Activated CD4-positive, alpha-beta T cell treated with anti-CD3 and anti-CD28 coated beads for 36 hours (primary cell): ENCODE data around the gene SPTBN5. TPM values are rescaled to one million over a fixed set of nuclear protein-coding genes. Genes with fewer than 3 reads are reported as not detected.

Experiments used
- ATAC-seq: fragments of 200-7000 bp; cut with Tn5 transposase; one replicate; pipeline ENCODE4 v1.10.0; 2021; ENCODE audit warnings: mild to moderate bottlenecking, moderate library complexity
- CTCF ChIA-PET: fragments of 350-600 bp; sonication (Branson Sonifier 250); formaldehyde crosslinking; loops from one replicate; lab custom pipeline; 2021; ENCODE audit warnings: antibody characterized with exemption; lab: Charles Lee
- POLR2A ChIA-PET: fragments of 350-600 bp; sonication (Branson Sonifier 250); formaldehyde crosslinking; loops from one replicate; lab custom pipeline; 2021; ENCODE audit warnings: antibody characterized with exemption, inconsistent platforms; lab: Charles Lee
- DNase-seq: peaks from one replicate; pipeline ENCODE4 v3.0.0-alpha.2; 2020
- H3K27ac Mint-ChIP-seq: one replicate; pipeline ENCODE4 v1.8.0; 2021; ENCODE audit warnings: mixed read lengths
- H3K27me3 Mint-ChIP-seq: one replicate; pipeline ENCODE4 v1.8.0; 2021; ENCODE audit warnings: mixed read lengths
- H3K36me3 Mint-ChIP-seq: one replicate; pipeline ENCODE4 v1.8.0; 2021; ENCODE audit warnings: low read depth, mixed read lengths
- H3K4me1 Mint-ChIP-seq: one replicate; pipeline ENCODE4 v1.8.0; 2021; ENCODE audit warnings: mixed read lengths
- H3K4me3 Mint-ChIP-seq: one replicate; pipeline ENCODE4 v1.8.0; 2021; ENCODE audit warnings: mild to moderate bottlenecking, moderate library complexity, mixed read lengths
- H3K9me3 Mint-ChIP-seq: one replicate; pipeline ENCODE4 v1.8.0; 2021; ENCODE audit warnings: low read depth, mixed read lengths
- intact Hi-C, 2 experiments: fragments of 100-400 bp; cut with DNase I in 1 of 2; cut with micrococcal nuclease in 1 of 2; formaldehyde crosslinking; loops; one replicate each; pipeline versions ENCODE4 v1.14.2 to v1.15.1; 2022 to 2024; cut with DNase I, micrococcal nuclease
- total RNA-seq, 2 experiments: library from RNA; stranded (reverse); gene quantifications; one replicate each; pipeline ENCODE4 v1.2.3, GENCODE V29; 2021

Gene SPTBN5
- total RNA-seq, 2 experiments from 2014 or later, result 0.46 to 0.51 TPM

- Mint-ChIP-seq H3K9me3 (peaks cover 4% of the 10 kb centered on the region), H3K27me3 (no peaks in the 10 kb centered on the region), H3K27ac (no peak overlapping the region), H3K4me1 (peaks cover 5% of the 10 kb centered on the region), H3K36me3 (peaks cover 21% of the 10 kb centered on the region), H3K4me3 (no peak overlapping the region)
- intact Hi-C loops, result loop anchor here in 1 of 2 experiments (5.0 kb wide), 1 partner anchor 74 kb away; the partner anchor contains the start of gene JMJD7
- ATAC-seq, result no peak
- no peak for DNase-seq
- ChIA-PET CTCF (interaction anchor here (0.6 to 2.8 kb wide), 4 partner anchors 15 to 128 kb away, joined by 3 to 11 read pairs (median 4); no protein-coding TSS in a partner anchor), POLR2A (no interaction called here)
These were observed 7.6 kb upstream of the SPTBN5 start for GRCh38 chr15:41901431-41901830.

- Mint-ChIP-seq H3K9me3 (no peaks in the 10 kb centered on the region), H3K36me3 (peaks cover 14% of the 10 kb centered on the region), H3K27ac (no peak overlapping the region), H3K4me3 (no peak overlapping the region), H3K4me1 (peaks cover 5% of the 10 kb centered on the region), H3K27me3 (no peaks in the 10 kb centered on the region)
- DNase-seq (no peak), ATAC-seq (no peak)
- ChIA-PET POLR2A (no interaction called here), CTCF (interaction anchor here (0.7 to 2.8 kb wide), 4 partner anchors 16 to 336 kb away, joined by 3 to 11 read pairs (median 4); no protein-coding TSS in a partner anchor)
- intact Hi-C loops, result loop anchor here in 1 of 2 experiments (5.0 kb wide), 1 partner anchor 73 kb away; the partner anchor contains the start of gene JMJD7
These were observed 6.9 kb upstream of the SPTBN5 start for GRCh38 chr15:41900526-41901380.

- Mint-ChIP-seq H3K4me1 (peaks cover 11% of the 10 kb centered on the region), H3K36me3 (peaks cover 13% of the 10 kb centered on the region), H3K9me3 (no peaks in the 10 kb centered on the region), H3K27ac (no peak overlapping the region), H3K27me3 (no peaks in the 10 kb centered on the region), H3K4me3 (no peak overlapping the region)
- CTCF ChIA-PET, result interaction anchor here (0.7 kb wide), 1 partner anchor 202 kb away, joined by 3 read pairs; no protein-coding TSS in a partner anchor
- POLR2A ChIA-PET, result interaction anchor here (0.5 kb wide), 1 partner anchor 60 kb away, joined by 3 read pairs; no protein-coding TSS in a partner anchor
- ATAC-seq (no peak), DNase-seq (no peak)
- intact Hi-C loops, result loop anchor here in 1 of 2 experiments (5.0 kb wide), 1 partner anchor 73 kb away; the partner anchor contains the start of gene JMJD7
These were observed 6.1 kb upstream of the SPTBN5 start for GRCh38 chr15:41899854-41900442.

- Mint-ChIP-seq H3K36me3 (peaks cover 11% of the 10 kb centered on the region), H3K27ac (no peak overlapping the region), H3K27me3 (no peaks in the 10 kb centered on the region), H3K4me1 (peaks cover 28% of the 10 kb centered on the region), H3K9me3 (no peaks in the 10 kb centered on the region), H3K4me3 (no peak overlapping the region)
- intact Hi-C loops, result no loop called here
- CTCF ChIA-PET, result interaction anchor here (1.3 kb wide), 1 partner anchor 17 kb away, joined by 3 read pairs; no protein-coding TSS in a partner anchor
- POLR2A ChIA-PET, result no interaction called here
- ATAC-seq (no peak), DNase-seq (no peak)
These were observed 3.5 kb upstream of the SPTBN5 start for GRCh38 chr15:41897363-41897799.

GRCh38 chr15:41896566-41896965 is 2.7 kb upstream of the SPTBN5 start:
- intact Hi-C loops, result no loop called here
- Mint-ChIP-seq H3K27me3 (no peaks in the 10 kb centered on the region), H3K4me3 (no peak overlapping the region), H3K36me3 (peaks cover 11% of the 10 kb centered on the region), H3K4me1 (peaks cover 29% of the 10 kb centered on the region), H3K27ac (no peak overlapping the region), H3K9me3 (no peaks in the 10 kb centered on the region)
- POLR2A ChIA-PET, result no interaction called here
- ATAC-seq, result no peak
- no peak for DNase-seq
- CTCF ChIA-PET, result interaction anchor here (1.3 kb wide), 1 partner anchor 17 kb away, joined by 3 read pairs; no protein-coding TSS in a partner anchor

- Mint-ChIP-seq H3K4me1 (peaks cover 29% of the 10 kb centered on the region), H3K9me3 (no peaks in the 10 kb centered on the region), H3K27me3 (no peaks in the 10 kb centered on the region), H3K27ac (no peak overlapping the region), H3K4me3 (no peak overlapping the region), H3K36me3 (peaks cover 8% of the 10 kb centered on the region)
- DNase-seq (no peak), ATAC-seq (no peak)
- ChIA-PET POLR2A (no interaction called here), CTCF (interaction anchor here (1.5 kb wide), 1 partner anchor 9 kb away, joined by 7 read pairs; no protein-coding TSS in a partner anchor)
- intact Hi-C loops, result loop anchor here in 1 of 2 experiments (2.0 kb wide), 2 partner anchors 41 to 67 kb away; partner anchors contain the start of gene JMJD7
These were observed 2.1 kb upstream of the SPTBN5 start for GRCh38 chr15:41895957-41896356.

GRCh38 chr15:41895491-41895890 is 1.6 kb upstream of the SPTBN5 start:
- no peak for ATAC-seq
- no peak for DNase-seq
- H3K36me3 Mint-ChIP-seq, result peaks cover 8% of the 10 kb centered on the region
- peaks cover 29% of the 10 kb centered on the region for H3K4me1 Mint-ChIP-seq
- peak overlapping the region; percentile 74 for H3K27ac Mint-ChIP-seq
- ChIA-PET CTCF (interaction anchor here (1.1 to 1.5 kb wide), 2 partner anchors 9 to 200 kb away, joined by 6 to 7 read pairs; no protein-coding TSS in a partner anchor), POLR2A (no interaction called here)
- intact Hi-C loops, result loop anchor here in 1 of 2 experiments (2.0 kb wide), 2 partner anchors 41 to 67 kb away; partner anchors contain the start of gene JMJD7
- peak overlapping the region; percentile 19 for H3K4me3 Mint-ChIP-seq
- no peaks in the 10 kb centered on the region for H3K27me3 Mint-ChIP-seq
- H3K9me3 Mint-ChIP-seq, result no peaks in the 10 kb centered on the region

GRCh38 chr15:41894791-41895463 is 1.1 kb upstream of the SPTBN5 start:
- intact Hi-C loops, result loop anchor here in 1 of 2 experiments (2.0 kb wide), 2 partner anchors 42 to 66 kb away; partner anchors contain the start of gene JMJD7
- peaks cover 29% of the 10 kb centered on the region for H3K4me1 Mint-ChIP-seq
- peak overlapping the region; percentile 74 for H3K27ac Mint-ChIP-seq
- no peaks in the 10 kb centered on the region for H3K27me3 Mint-ChIP-seq
- DNase-seq, result peak; percentile 85
- H3K36me3 Mint-ChIP-seq, result peaks cover 8% of the 10 kb centered on the region
- CTCF ChIA-PET, result interaction anchor here (0.5 to 1.5 kb wide), 5 partner anchors 10 to 1129 kb away, joined by 3 to 7 read pairs (median 4); no protein-coding TSS in a partner anchor
- H3K9me3 Mint-ChIP-seq, result no peaks in the 10 kb centered on the region
- H3K4me3 Mint-ChIP-seq, result peak overlapping the region; percentile 19
- POLR2A ChIA-PET, result interaction anchor here (0.9 kb wide), 1 partner anchor 43 kb away, joined by 3 read pairs; no protein-coding TSS in a partner anchor
- peak; percentile 96 for ATAC-seq

GRCh38 chr15:41894251-41894790 is 468 bp upstream of the SPTBN5 start:
- Mint-ChIP-seq H3K9me3 (no peaks in the 10 kb centered on the region), H3K27ac (peak overlapping the region; percentile 51), H3K4me1 (peaks cover 29% of the 10 kb centered on the region), H3K27me3 (no peaks in the 10 kb centered on the region), H3K36me3 (peaks cover 8% of the 10 kb centered on the region), H3K4me3 (no peak overlapping the region)
- POLR2A ChIA-PET, result interaction anchor here (0.9 kb wide), 1 partner anchor 42 kb away, joined by 3 read pairs; no protein-coding TSS in a partner anchor
- DNase-seq (no peak), ATAC-seq (no peak)
- intact Hi-C loops, result loop anchor here in 1 of 2 experiments (2.0 kb wide), 2 partner anchors 42 to 66 kb away; partner anchors contain the start of gene JMJD7
- CTCF ChIA-PET, result interaction anchor here (0.8 to 1.5 kb wide), 4 partner anchors 10 to 558 kb away, joined by 3 to 7 read pairs (median 5); no protein-coding TSS in a partner anchor
